HTR-8/SVneo (cell line): ENCODE measurements around the gene AIRE.

Experiments used
- DNase-seq: peaks from one replicate; pipeline ENCODE4 v3.0.0; 2011; ENCODE audit warnings: low spot score, mixed read lengths; ENCODE audit not compliant: insufficient read length
- FAIRE-seq: peaks from 2 replicates; lab custom pipeline; 2011; peaks lifted over from hg19 to GRCh38; lab: Jason Lieb, UNC

Gene AIRE

DNA sequence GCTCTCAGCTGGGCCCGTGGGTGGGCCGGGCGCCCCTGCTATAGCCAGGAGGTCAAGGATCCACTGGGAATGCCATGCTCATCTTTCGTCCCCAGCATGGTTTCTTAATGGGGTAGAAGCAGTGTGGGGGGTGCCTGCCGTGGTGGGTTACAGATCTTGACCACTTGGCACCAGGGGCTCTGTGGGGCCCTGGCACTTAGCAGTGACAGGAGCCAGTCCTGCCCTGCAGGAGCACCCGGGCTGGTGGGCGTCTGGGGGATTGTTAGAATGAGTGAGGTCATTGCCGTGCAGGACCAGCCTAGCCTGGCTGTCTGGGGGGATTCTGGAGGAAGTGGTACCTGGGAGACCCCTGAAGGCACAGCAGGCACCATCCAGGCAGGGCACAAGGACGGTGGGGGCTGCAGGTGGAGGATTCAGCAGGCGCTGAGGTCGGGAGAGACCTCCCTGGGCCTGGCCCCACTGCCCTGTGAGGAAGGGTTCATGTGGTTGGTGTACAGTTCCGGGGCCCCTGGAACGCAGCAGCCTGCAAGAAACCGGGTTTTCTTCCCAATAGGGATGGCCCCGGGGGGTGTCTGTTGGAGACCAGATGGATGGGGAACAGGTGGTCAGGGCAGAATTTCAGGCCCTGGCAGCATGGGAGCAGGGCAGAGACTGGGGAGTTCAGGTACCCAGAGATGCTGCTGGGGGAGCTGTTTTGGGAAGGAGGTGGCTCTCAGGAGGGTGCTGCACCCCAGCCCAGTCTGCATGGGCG is 4.8 kb downstream of the AIRE start:
- FAIRE-seq, result no peak
- DNase-seq, result no peak

DNA sequence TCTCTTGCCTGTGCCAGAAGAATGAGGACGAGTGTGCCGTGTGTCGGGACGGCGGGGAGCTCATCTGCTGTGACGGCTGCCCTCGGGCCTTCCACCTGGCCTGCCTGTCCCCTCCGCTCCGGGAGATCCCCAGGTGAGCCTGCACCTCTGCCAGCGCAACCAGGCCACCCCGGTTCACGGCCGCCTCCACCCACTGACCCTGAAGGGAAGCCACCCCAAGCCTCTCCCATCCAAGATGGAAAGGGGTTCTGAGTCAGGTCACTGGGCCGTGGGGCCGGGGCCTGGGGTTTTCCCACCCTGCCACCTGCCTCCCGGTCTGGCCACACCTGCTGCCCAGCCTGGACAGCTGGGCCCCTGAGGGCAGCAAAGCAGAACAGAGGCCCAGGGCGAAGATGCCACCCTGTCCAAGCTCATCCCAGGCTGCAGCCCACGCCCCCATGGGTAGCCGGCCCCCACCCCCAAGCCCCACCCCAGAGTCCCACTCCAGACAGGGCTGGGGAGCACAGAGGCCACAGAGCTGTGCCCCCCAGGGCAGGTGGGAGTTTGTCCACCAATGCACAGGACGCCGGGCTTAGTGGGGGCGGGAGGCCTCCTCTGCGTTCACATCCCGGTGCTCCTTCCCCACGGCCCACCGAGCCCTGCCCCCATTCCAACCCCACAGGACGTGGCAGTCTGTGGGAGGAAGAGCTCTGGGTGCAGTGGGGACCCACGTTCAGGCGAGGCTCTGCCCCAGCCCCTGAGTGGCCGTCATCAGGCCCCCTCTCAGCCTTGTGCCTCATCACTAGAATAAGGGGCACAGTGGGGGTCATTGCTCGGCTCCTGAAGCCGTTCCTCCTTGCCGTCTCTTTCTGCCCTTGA is 5.6 kb downstream of the AIRE start:
- no peak for FAIRE-seq
- DNase-seq, result no peak

DNA sequence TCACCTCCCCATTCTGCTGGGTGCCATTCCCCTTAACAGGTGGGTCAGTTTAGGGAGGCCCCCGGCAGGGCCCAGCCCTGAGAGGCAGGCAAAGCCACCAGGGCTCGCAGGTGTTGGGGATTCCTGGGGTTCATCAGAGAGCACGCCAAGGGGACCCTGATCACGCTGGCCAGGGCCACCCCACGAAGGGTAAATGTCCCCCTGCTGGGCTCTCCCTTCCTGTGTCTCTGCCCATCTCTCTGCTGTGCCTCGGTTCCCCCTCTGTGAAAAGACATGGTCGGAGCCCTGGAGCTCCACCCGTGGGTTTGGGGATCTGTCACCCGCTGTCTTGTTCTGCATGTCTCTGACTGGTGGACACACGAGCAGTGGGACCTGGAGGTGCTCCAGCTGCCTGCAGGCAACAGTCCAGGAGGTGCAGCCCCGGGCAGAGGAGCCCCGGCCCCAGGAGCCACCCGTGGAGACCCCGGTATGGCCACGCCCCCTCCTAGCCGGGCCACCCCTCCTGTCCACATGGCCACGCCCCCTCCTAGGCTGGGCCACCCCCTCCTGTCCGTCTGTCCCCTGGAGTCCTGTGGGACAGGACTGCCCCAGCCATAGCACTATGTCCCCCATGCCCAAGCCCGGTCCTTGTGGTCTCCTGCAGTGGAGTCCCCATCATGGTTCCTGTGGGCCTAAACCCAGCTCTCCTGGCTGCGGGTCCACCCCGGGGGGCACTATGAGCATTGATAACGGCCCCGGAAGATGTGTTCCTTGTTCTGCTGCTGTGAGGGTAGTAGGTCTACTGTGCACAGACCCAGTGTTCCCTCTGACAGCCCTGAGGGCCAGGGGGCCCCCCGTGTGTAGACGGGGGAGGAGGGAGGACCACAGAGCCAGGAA is 6.5 kb downstream of the AIRE start:
- FAIRE-seq, result no peak

GRCh38 chr21:44292812-44293195 is 7.1 kb downstream of the AIRE start:
- no peak for FAIRE-seq

More for the DNA sequence above, 6.5 kb downstream of the AIRE start:
- DNase-seq, result no peak

GRCh38 chr21:44293551-44294231 is 8.0 kb downstream of the AIRE start:
- FAIRE-seq, result no peak
- no peak for DNase-seq

More at GRCh38 chr21:44292812-44293195, 7.1 kb downstream of the AIRE start:
- DNase-seq, result no peak

DNA sequence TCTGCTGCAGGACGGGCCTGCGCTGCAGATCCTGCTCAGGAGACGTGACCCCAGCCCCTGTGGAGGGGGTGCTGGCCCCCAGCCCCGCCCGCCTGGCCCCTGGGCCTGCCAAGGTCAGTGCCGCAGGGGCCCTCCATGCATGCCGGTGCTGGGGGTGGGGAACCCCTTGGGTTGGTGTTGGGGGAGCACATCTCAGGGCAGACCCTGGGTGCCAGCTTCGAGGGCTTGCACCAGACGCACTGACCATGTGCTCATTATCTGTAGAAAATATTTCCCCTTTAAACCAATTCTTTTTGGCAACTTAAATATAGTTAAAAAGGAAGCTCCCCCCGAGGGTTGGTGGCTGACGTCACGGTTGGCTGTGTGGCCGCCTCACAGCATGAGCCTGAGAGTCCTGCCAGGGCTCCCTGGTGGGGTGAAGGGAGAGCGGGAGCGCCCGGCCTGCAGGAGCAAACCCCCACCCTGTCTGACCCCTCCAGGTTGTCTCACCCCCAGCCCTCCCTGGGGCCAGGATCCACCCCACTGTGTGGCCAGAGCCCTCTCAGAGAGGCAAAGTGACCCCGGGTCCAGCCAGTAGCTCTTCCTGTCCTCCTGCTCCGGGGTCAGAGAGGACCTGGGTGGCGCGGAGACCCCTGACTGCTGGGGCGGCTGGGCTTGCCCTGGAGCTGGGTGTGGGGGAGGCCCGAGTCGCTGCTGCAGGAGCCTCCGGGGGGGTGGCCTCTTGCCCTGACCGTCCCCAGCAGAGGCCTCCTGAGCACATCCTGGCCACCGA is 8.9 kb downstream of the AIRE start:
- DNase-seq (no peak), FAIRE-seq (no peak)

- no peak for DNase-seq
- FAIRE-seq, result no peak
Measured at GRCh38 chr21:44295163-44295573, 9.5 kb downstream of the AIRE start.

DNA sequence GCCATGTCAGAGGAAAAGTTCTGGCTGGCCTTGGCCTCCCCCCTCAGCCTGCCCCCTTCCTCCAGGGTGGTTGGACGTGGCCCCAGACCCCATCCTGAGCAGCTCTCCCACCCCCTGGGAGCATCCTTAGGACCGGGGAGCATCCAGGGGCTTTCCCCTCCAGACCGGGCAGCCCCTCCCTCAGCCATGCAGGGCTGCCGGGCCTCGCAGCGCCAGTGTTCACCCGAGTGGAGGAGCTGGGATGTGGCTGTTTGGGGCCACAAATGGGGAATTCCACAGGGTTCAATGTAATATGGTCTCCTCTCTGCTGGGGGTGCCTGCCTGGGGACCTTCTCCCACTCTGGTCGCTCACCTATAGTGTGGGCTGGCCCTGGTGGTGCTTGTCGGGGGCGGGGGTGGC is 10.0 kb downstream of the AIRE start:
- DNase-seq (no peak), FAIRE-seq (no peak)

GRCh38 chr21:44296103-44296519 is 10.4 kb downstream of the AIRE start:
- FAIRE-seq (no peak), DNase-seq (no peak)

GRCh38 chr21:44296916-44297315 is 11.2 kb downstream of the AIRE start:
- FAIRE-seq (no peak), DNase-seq (no peak)

- DNase-seq (peak; percentile 94), FAIRE-seq (no peak)
Measured at GRCh38 chr21:44297525-44298290, 12.0 kb downstream of the AIRE start.

- no peak for FAIRE-seq
- DNase-seq, result no peak
Measured at GRCh38 chr21:44298301-44298700, 12.6 kb downstream of the AIRE start.

DNA sequence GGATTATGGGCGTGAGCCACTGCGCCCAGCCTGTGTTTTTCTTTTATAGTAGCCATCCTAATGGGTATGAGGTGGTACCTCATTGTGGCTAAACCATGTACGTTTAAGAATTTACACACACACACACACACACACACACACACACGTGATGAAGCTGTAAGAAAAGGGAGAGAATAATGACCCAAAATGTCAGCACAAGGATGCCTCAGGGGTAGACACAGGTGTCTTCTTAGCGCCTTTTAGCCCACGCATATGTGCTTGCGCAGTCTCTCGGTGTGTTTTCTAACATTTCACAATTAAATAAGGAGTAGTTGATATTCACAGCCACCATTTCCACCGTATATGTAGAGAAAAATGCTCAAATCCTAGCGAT is 13.4 kb downstream of the AIRE start:
- no peak for FAIRE-seq
- no peak for DNase-seq

DNA sequence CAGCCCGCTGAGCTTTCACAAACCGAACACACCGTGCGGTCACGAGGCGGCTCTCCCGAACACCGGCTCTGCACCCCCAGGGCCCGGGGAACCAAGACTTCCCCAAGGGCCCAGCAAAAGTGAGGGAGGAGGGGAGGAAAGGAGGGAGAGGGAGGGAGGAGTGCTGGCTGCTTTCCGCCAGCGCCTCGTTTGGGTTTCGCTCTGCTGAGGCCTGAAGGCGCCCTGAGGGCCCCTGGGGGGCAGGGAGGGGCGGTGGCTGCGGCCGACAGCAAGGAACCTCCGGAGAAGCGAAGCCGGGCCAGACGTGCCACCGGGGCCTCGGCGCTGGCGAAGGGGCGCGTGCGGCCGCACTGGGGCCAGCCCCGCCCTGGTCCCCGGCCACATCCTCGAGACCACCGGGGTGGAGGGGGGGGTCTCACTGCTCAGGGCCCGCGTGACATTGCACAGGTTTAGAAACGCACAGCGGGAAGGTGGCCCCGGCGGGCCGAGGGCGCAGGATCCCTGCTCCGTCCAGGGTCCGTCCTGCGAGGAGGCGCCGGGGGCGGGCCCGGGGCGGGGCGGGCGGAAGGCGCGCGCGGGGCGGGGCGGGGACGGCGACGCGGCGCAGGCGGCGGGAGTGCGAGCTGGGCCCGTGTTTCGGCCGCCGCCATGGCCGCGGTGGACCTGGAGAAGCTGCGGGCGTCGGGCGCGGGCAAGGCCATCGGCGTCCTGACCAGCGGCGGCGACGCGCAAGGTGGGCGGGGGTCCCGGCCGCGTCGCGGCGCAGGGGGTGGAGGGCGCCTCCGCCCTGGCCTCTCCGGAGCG is 14.0 kb downstream of the AIRE start, which contains the start of gene PFKL:
Gene PFKL (plus strand): TSS at position 596 of the 804 bp plus-strand sequence. CDS start 53 bp downstream, at position 649.
- FAIRE-seq (no peak), DNase-seq (peak; percentile 81)

GRCh38 chr21:44300262-44300959 is 14.7 kb downstream of the AIRE start:
- DNase-seq (peak; percentile 45), FAIRE-seq (no peak)

DNA sequence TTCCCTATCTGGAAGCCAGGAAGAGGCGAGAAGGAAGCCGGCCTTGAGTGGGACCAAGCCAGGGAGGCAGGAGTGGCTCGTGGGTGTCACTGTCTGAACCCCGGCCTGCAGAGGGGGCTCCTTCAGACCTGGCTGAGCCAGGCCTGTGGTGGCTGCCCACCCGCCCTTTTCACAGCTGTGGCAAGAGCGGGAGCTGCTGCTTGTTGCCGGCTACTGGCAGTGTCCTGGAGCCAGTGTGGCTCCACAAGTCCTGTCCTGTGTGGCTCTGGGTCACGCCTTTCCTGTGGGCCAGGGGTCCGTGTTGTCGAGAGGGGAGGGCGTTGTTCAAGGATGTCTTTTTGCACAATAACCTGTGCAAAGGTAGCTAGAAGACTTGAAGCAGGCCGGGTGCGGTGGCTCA is 15.5 kb downstream of the AIRE start:
- DNase-seq, result no peak
- FAIRE-seq, result no peak

DNA sequence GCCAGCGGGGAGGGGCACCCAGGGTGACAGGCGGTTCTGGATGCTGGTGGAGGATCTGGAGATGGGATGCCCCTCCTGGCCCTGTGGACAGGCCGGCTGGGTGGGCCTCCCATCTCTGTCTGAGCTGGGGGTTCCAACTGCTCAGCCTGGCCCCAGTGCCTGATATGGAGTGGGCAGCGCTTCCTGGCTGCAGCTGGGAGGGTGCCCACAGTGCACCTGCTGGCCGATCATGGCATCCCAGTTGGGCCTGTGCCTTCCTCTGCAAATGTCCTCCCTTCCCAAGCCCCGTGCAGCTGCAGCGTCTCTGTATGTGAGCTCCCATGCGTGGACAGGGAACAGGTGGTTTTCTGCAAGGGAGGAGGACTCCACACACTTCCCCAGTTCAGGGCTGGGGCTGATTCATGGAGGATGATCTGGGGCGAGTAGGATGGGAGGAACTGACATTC is 16.3 kb downstream of the AIRE start:
- DNase-seq, result no peak
- FAIRE-seq, result no peak
